Right atrium auricular region (tissue), 2 donors: ENCODE measurements around the gene STRN3. TPM values are rescaled to one million over a fixed set of nuclear protein-coding genes. Genes with fewer than 3 reads are reported as not detected.

Experiments used
- DNase-seq: peaks from one replicate; pipeline ENCODE4 v3.0.0-alpha.2; 2019; ENCODE audit warnings: low spot score
- H3K27ac ChIP-seq, 2 donors: fragments of 200-600 bp; sonication (generic); 1 replicate in 1 of 2; 2 replicates in 1 of 2; pipeline ENCODE4 v1.5.1; 2016 to 2019
- H3K27me3 ChIP-seq, 2 donors: fragments of 200-600 bp; sonication (generic); one replicate each; pipeline versions ENCODE4 v1.5.1 to v1.6.0; 2017 to 2019
- H3K36me3 ChIP-seq: fragments of 200-600 bp; sonication (generic); one replicate; pipeline ENCODE4 v1.5.1; 2016
- H3K4me1 ChIP-seq, 2 donors: fragments of 200-600 bp; sonication (generic); one replicate each; pipeline versions ENCODE4 v1.5.1 to v1.6.0; 2017 to 2019
- H3K4me3 ChIP-seq, 2 donors: fragments of 200-600 bp; sonication (generic); 1 replicate in 1 of 2; 2 replicates in 1 of 2; pipeline ENCODE4 v1.5.1; 2017 to 2019; ENCODE audit warnings: mild to moderate bottlenecking in 1 of 2, moderate library complexity in 1 of 2
- H3K9me3 ChIP-seq, 2 donors: fragments of 200-600 bp; sonication (generic); one replicate each; pipeline ENCODE4 v1.5.1; 2019
- total RNA-seq, 2 donors: library from RNA; depleted of rRNA; stranded (reverse); fragments of >200 nt; gene quantifications; one replicate each; pipeline ENCODE4 v1.1.0, GENCODE V29; 2016
- TF ChIP-seq, protein P1 (sequence below), 2 donors: fragments of 200-600 bp; sonication (generic); IDR thresholded peaks; one replicate each; pipeline ENCODE4 v1.5.1; 2019; ENCODE audit warnings: antibody characterized with exemption in 2 of 2

The STRN3 gene
- total RNA-seq, 2 donors from 2014 or later = 34.2 to 46.8 TPM

DNA sequence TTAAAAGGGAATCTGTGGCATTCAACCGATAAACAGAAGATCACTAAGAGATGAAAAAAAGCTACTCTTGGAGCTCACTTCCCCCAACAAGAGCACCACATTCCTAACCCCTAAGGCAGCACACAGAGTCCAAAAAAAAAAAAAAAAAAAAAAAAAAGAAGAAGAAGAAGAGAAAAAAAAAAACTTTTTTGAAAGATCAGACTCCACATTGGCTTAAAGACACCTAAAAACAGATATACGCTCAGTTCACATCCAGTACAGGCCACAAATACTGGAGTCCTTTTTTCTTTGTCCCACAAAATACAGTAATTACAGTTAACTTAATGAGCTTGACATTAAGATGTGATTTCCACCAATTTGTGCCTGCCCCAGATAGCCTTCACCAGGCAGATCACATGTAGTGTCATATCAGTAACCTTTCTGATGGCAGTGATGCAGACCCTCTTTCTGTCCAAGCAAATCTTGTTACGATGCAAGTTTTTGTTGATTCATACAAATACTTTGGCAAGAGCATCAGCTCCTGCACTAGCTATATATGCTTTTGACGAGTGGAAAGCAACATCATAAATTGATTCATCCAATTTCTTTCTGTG is 131.2 kb downstream of the STRN3 start:
- no peak overlapping the region for H3K27ac ChIP-seq
- no peak for DNase-seq
- H3K4me1 ChIP-seq = no peaks in the 10 kb centered on the region
- peaks cover 18% of the 10 kb centered on the region for H3K36me3 ChIP-seq
- H3K27me3 ChIP-seq = no peaks in the 10 kb centered on the region
- TF ChIP-seq, protein P1, sequence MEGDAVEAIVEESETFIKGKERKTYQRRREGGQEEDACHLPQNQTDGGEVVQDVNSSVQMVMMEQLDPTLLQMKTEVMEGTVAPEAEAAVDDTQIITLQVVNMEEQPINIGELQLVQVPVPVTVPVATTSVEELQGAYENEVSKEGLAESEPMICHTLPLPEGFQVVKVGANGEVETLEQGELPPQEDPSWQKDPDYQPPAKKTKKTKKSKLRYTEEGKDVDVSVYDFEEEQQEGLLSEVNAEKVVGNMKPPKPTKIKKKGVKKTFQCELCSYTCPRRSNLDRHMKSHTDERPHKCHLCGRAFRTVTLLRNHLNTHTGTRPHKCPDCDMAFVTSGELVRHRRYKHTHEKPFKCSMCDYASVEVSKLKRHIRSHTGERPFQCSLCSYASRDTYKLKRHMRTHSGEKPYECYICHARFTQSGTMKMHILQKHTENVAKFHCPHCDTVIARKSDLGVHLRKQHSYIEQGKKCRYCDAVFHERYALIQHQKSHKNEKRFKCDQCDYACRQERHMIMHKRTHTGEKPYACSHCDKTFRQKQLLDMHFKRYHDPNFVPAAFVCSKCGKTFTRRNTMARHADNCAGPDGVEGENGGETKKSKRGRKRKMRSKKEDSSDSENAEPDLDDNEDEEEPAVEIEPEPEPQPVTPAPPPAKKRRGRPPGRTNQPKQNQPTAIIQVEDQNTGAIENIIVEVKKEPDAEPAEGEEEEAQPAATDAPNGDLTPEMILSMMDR (IDR thresholded peaks at IDR 0.05) = no peak
- H3K9me3 ChIP-seq = no peaks in the 10 kb centered on the region
- no peak overlapping the region for H3K4me3 ChIP-seq

DNA sequence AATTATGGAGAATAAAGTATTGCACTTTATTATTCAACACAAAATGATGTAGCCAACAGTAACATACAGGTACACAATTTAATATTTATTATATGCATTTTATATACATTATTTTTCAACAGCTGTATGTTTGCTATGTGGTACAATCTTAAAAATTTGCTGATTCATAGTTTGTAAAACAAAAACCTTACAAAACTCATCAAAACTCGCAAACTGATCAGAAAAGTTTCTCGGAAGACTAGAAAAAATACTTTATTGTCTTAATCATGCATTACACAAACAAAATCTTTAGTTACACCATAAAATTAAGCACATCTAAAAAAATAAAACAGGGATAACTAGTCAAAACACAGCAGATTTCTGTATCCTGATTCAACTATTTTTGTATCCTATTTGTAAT is 132.4 kb downstream of the STRN3 start:
- no peak for DNase-seq
- Histone ChIP-seq H3K4me1 (no peaks in the 10 kb centered on the region), H3K27me3 (no peaks in the 10 kb centered on the region), H3K36me3 (peaks cover 18% of the 10 kb centered on the region), H3K27ac (no peak overlapping the region), H3K4me3 (no peak overlapping the region), H3K9me3 (no peaks in the 10 kb centered on the region)
- TF ChIP-seq, protein P1 (IDR thresholded peaks at IDR 0.05) = no peak

DNA sequence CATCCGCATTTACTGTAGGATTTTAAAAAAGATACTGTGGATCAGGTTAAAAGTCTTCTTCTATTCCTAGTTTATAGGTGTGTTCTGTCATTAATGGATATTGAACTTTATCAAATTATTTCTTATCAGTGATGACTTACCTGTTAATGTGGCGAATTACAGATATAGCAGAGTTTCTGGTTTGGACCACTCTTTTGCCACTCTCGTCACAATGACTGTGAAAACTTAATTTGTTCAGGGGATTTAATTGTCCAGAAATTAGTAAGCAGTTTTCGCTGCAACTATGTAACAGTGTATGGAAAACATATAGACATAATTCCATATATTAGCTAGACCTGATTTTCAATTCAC is 137.0 kb downstream of the STRN3 start:
- Histone ChIP-seq H3K27ac (no peak overlapping the region), H3K4me1 (no peaks in the 10 kb centered on the region), H3K27me3 (no peaks in the 10 kb centered on the region), H3K36me3 (no peaks in the 10 kb centered on the region), H3K9me3 (no peaks in the 10 kb centered on the region), H3K4me3 (no peak overlapping the region)
- no peak for DNase-seq
- TF ChIP-seq, protein P1 (IDR thresholded peaks at IDR 0.05) = no peak

DNA sequence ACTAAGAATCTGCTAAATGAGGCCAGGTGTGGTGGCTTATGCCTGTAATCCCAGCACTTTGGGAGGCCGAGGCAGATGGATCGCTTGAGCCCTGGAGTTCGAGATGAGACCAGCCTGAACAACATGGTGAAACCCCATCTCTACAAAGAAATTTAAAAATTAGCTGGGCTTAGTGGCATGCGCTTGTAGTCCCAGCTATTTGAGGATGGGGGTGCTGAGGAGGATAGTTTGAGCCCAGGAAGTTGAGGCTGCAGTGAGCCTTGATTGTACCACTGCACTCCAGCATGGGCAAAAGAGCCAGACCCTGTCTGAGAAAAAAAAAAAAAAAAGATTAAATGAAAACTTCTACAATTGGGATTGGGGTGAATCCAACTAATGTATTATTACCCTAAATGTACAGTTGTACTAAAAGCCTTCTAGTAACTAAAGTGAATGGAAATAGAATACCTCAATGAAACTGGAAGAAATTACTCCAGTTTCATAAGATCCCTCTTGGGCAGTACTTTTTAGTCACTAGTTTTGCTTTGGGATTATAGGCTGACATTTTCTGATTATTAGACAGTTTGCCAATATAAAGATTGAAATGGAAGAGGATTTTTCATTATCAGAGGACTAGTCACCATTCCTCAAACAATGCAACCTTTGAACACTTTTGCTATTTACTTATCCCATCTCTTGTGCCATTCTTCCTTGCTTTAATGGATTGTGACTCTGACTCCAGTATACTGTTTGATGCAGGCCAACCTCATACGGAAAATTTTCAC is 137.5 kb downstream of the STRN3 start:
- Histone ChIP-seq H3K27me3 (no peaks in the 10 kb centered on the region), H3K4me3 (no peak overlapping the region), H3K27ac (no peak overlapping the region), H3K9me3 (no peaks in the 10 kb centered on the region), H3K36me3 (no peaks in the 10 kb centered on the region), H3K4me1 (no peaks in the 10 kb centered on the region)
- DNase-seq = no peak
- TF ChIP-seq, protein P1 (IDR thresholded peaks at IDR 0.05) = no peak

DNA sequence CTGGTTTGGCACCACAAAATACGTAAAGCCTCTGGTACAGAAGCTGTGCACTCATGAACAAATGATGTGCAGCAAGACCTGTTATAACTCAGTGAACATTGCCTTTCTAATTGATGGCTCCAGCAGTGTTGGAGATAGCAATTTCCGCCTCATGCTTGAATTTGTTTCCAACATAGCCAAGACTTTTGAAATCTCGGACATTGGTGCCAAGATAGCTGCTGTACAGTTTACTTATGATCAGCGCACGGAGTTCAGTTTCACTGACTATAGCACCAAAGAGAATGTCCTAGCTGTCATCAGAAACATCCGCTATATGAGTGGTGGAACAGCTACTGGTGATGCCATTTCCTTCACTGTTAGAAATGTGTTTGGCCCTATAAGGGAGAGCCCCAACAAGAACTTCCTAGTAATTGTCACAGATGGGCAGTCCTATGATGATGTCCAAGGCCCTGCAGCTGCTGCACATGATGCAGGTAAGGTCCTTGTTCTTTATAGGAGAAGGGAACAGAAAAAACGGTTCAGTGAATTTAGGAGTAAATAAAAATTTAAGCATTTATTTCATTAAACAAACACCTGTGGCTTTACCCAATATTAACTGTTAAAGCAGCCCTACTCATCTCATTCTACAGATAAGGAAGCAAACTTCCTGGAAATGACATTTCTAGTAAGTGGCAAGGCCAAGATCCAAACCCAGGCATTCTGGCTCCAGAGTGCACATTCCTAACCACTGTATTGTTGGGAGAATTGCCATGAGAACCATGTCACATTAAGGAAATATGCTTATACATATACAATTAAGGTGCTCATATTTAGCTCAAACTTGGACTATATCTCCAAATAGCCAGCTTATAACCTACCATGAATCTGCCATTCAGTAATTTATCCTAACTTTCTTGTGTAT is 140.1 kb downstream of the STRN3 start:
- no peaks in the 10 kb centered on the region for H3K4me1 ChIP-seq
- DNase-seq = no peak
- TF ChIP-seq, protein P1 (IDR thresholded peaks at IDR 0.05) = no peak
- H3K9me3 ChIP-seq = no peaks in the 10 kb centered on the region
- no peak overlapping the region for H3K27ac ChIP-seq
- H3K36me3 ChIP-seq = no peaks in the 10 kb centered on the region
- H3K27me3 ChIP-seq = no peaks in the 10 kb centered on the region
- no peak overlapping the region for H3K4me3 ChIP-seq
